IMR-90 (cell line): Measurements from ENCODE around the gene TMEM219. TPM values are rescaled to one million over a fixed set of nuclear protein-coding genes. Genes with fewer than 3 reads are reported as not detected.

ENCODE experiments used
- ATAC-seq: fragments of 200-7000 bp; cut with Tn5 transposase; 2 replicates; pipeline ENCODE4 v1.9.1; 2020; ENCODE audit warnings: low read depth, mild to moderate bottlenecking, moderate library complexity
- BruUV-seq: library from RNA; stranded (reverse); fragments of 400-500 nt; replicated peaks from 2 replicates; lab custom pipeline; 2021; lab: Mats Ljungman, UMichigan
- CTCF ChIA-PET: fragments of 300-600 bp; formaldehyde crosslinking; extraction: SDS; loops from one replicate; lab custom pipeline; 2021; ENCODE audit warnings: antibody characterized with exemption; lab: Yijun Ruan, JAX
- POLR2A ChIA-PET: fragments of 300-600 bp; sonication (Branson Sonifier 250); formaldehyde crosslinking; loops from one replicate; lab custom pipeline; 2022; ENCODE audit warnings: antibody characterized with exemption; ENCODE audit not compliant: unreplicated experiment; lab: Charles Lee
- DNase-seq: peaks from one replicate; pipeline ENCODE4 v3.0.0; 2013
- H2AFZ ChIP-seq: replicated peaks from 2 replicates; pipeline ENCODE3; 2013; ENCODE audit warnings: low read length, mild to moderate bottlenecking; ENCODE audit not compliant: poor library complexity
- H2AK5ac ChIP-seq: 2 replicates; pipeline ENCODE4 v1.6.1; 2013; ENCODE audit warnings: low read depth, low read length, inconsistent platforms
- H2AK9ac ChIP-seq: replicated peaks from 2 replicates; pipeline ENCODE3; 2013; ENCODE audit warnings: mild to moderate bottlenecking, low read depth, low read length, moderate library complexity; ENCODE audit not compliant: poor library complexity
- H2BK120ac ChIP-seq: 2 replicates; pipeline ENCODE4 v1.6.1; 2013; ENCODE audit warnings: low read depth, low read length, inconsistent platforms
- H2BK15ac ChIP-seq: 3 replicates; pipeline ENCODE4 v1.6.1; 2013; ENCODE audit warnings: low read depth, low read length, inconsistent platforms
- H2BK20ac ChIP-seq: 2 replicates; pipeline ENCODE4 v1.6.1; 2013; ENCODE audit warnings: low read depth, mild to moderate bottlenecking, inconsistent platforms, low read length, moderate library complexity
- H2BK5ac ChIP-seq: 2 replicates; pipeline ENCODE4 v1.6.1; 2013; ENCODE audit warnings: mild to moderate bottlenecking, low read depth, low read length, inconsistent platforms; ENCODE audit not compliant: poor library complexity, severe bottlenecking
- H3K14ac ChIP-seq: replicated peaks from 2 replicates; pipeline ENCODE4 v1.6.1; 2013; ENCODE audit warnings: low read depth, low read length, inconsistent platforms
- H3K18ac ChIP-seq: 2 replicates; pipeline ENCODE4 v1.6.1; 2013; ENCODE audit warnings: low read depth, low read length, control low read depth
- H3K23ac ChIP-seq: 2 replicates; pipeline ENCODE4 v1.6.1; 2013; ENCODE audit warnings: low read depth, low read length, inconsistent platforms
- H3K27ac ChIP-seq: 2 replicates; pipeline ENCODE4 v1.5.1; 2013; ENCODE audit warnings: mild to moderate bottlenecking, control low read depth, low read length; ENCODE audit not compliant: insufficient read depth
- H3K27me3 ChIP-seq: 2 replicates; pipeline ENCODE4 v1.6.1; 2013; ENCODE audit warnings: low read length; ENCODE audit not compliant: control insufficient read depth, insufficient read depth
- H3K36me3 ChIP-seq: 2 replicates; pipeline ENCODE4 v1.6.1; 2013; ENCODE audit warnings: low read length, mixed read lengths; ENCODE audit not compliant: control insufficient read depth, insufficient read depth
- H3K4ac ChIP-seq: 2 replicates; pipeline ENCODE4 v1.6.1; 2013; ENCODE audit warnings: low read depth, low read length, inconsistent platforms
- H3K4me1 ChIP-seq: 2 replicates; pipeline ENCODE4 v1.6.1; 2013; ENCODE audit warnings: low read length, mixed read lengths; ENCODE audit not compliant: control insufficient read depth, insufficient read depth
- H3K4me2 ChIP-seq: 2 replicates; pipeline ENCODE4 v1.6.1; 2013; ENCODE audit warnings: low read depth, mild to moderate bottlenecking, control low read depth, low read length, moderate library complexity
- H3K4me3 ChIP-seq: 2 replicates; pipeline ENCODE4 v1.5.1; 2013; ENCODE audit warnings: low read depth, mild to moderate bottlenecking, control low read depth, low read length, moderate library complexity; ENCODE audit not compliant: insufficient read depth
- H3K56ac ChIP-seq: 2 replicates; pipeline ENCODE4 v1.6.1; 2013; ENCODE audit warnings: low read length, inconsistent platforms; ENCODE audit not compliant: insufficient read depth; ENCODE audit errors: extremely low read depth
- H3K79me1 ChIP-seq, 2 experiments: 2 replicates each; pipeline ENCODE4 v1.6.1; 2013; ENCODE audit warnings: low read length in 2 of 2, inconsistent platforms in 1 of 2, low read depth in 1 of 2
- H3K9ac ChIP-seq: 2 replicates; pipeline ENCODE4 v1.6.1; 2013; ENCODE audit warnings: low read depth, low read length, control low read depth
- H3K9me1 ChIP-seq: 2 replicates; pipeline ENCODE4 v1.6.1; 2013; ENCODE audit warnings: low read length, inconsistent platforms; ENCODE audit not compliant: insufficient read depth
- H3K9me3 ChIP-seq: 2 replicates; pipeline ENCODE4 v1.6.1; 2013; ENCODE audit warnings: low read length; ENCODE audit not compliant: control insufficient read depth, insufficient read depth
- H4K20me1 ChIP-seq: 2 replicates; pipeline ENCODE4 v1.6.1; 2013; ENCODE audit warnings: low read length, inconsistent platforms; ENCODE audit not compliant: insufficient read depth
- H4K5ac ChIP-seq: 2 replicates; pipeline ENCODE4 v1.6.1; 2013; ENCODE audit warnings: mild to moderate bottlenecking, low read depth, low read length, control low read depth
- H4K8ac ChIP-seq, 2 experiments: 2 replicates each; pipeline ENCODE4 v1.6.1; 2013; ENCODE audit warnings: low read depth in 2 of 2, low read length in 2 of 2, control low read depth in 1 of 2, inconsistent platforms in 1 of 2
- H4K91ac ChIP-seq: 2 replicates; pipeline ENCODE4 v1.6.1; 2013; ENCODE audit warnings: low read depth, low read length, inconsistent platforms; ENCODE audit not compliant: insufficient read depth
- BHLHE40 ChIP-seq: fragments of 150-350 bp; IDR thresholded peaks from 2 replicates; pipeline ENCODE4 v1.6.1; 2016; ENCODE audit warnings: mild to moderate bottlenecking, low read depth, low read length
- CHD1 ChIP-seq: IDR thresholded peaks from 2 replicates; pipeline ENCODE4 v1.6.1; 2012; ENCODE audit warnings: low read depth, low read length, improper control_type of control experiment
- MAFK ChIP-seq: IDR thresholded peaks from 2 replicates; pipeline ENCODE4 v1.6.1; 2012; ENCODE audit warnings: low read depth, low read length, improper control_type of control experiment
- MAZ ChIP-seq: IDR thresholded peaks from 2 replicates; pipeline ENCODE4 v1.6.1; 2012; ENCODE audit warnings: low read depth, mild to moderate bottlenecking, low read length, improper control_type of control experiment, moderate library complexity, borderline replicate concordance
- MXI1 ChIP-seq: IDR thresholded peaks from 2 replicates; pipeline ENCODE4 v1.6.1; 2012; ENCODE audit warnings: low read depth, mild to moderate bottlenecking, low read length, moderate library complexity, borderline replicate concordance
- NFE2L2 ChIP-seq: fragments of 150-350 bp; IDR thresholded peaks from 2 replicates; pipeline ENCODE4 v1.6.1; 2016; ENCODE audit warnings: low read depth, mild to moderate bottlenecking, low read length
- POLR2A ChIP-seq: IDR thresholded peaks from 2 replicates; pipeline ENCODE4 v1.6.1; 2012; ENCODE audit warnings: mild to moderate bottlenecking, low read depth, low read length
- RFX5 ChIP-seq: IDR thresholded peaks from 2 replicates; pipeline ENCODE4 v1.8.0; 2012; ENCODE audit warnings: low read depth, mild to moderate bottlenecking, low read length, moderate library complexity
- WGBS, 2 experiments: methylation state at CpG; one replicate each; pipeline versions ENCODE4 v1.1.5 to v1.1.7; 2013; ENCODE audit warnings: missing lambda C conversion rate in 2 of 2; ENCODE audit not compliant: insufficient read length in 1 of 2; ENCODE audit errors: extremely low coverage in 2 of 2; 5-methylcytosine and 5-hydroxymethylcytosine counted together
- dilution Hi-C: fragments of 300-500 bp; cut with HindIII; formaldehyde crosslinking; loops from one replicate; pipeline ENCODE4 v1.14.3; 2018; ENCODE audit warnings: low sequenced_read_pairs; ENCODE audit not compliant: unreplicated experiment
- in situ Hi-C: fragments of 300-500 bp; cut with MboI; formaldehyde crosslinking; loops from 3 replicates; pipeline ENCODE4 v1.14.3; 2019; ENCODE audit warnings: low sequenced_read_pairs, inconsistent platforms, mixed read lengths
- intact Hi-C: fragments of 100-400 bp; cut with micrococcal nuclease; formaldehyde crosslinking; loops from 2 replicates; pipeline ENCODE4 v1.10.0; 2022
- polyA plus RNA-seq, 3 experiments: library from polyadenylated mRNA; depleted of rRNA; stranded (reverse); fragments of >200 nt; gene quantifications; 2 replicates each; pipeline ENCODE4 v1.2.3, GENCODE V29; 2012; ENCODE audit warnings: low replicate concordance in 1 of 3
- total RNA-seq: library from RNA; depleted of rRNA; stranded (reverse); fragments of >200 nt; gene quantifications from 2 replicates; pipeline ENCODE4 v1.2.3, GENCODE V29; 2012
- TF ChIP-seq, protein P1 (sequence below): fragments of 150-350 bp; IDR thresholded peaks from 2 replicates; pipeline ENCODE4 v1.6.1; 2017; ENCODE audit warnings: mild to moderate bottlenecking, antibody characterized with exemption, low read length, low read depth

TMEM219 gene
- total and polyA plus RNA-seq, 2 of the 4 experiments (the other 2 are of a cell fraction) = 47.0 to 95.3 TPM

- Histone ChIP-seq H3K56ac (no peak overlapping the region), H3K36me3 (peaks cover 17% of the 10 kb centered on the region), H4K5ac (no peak overlapping the region), H3K4me3 (no peak overlapping the region), H4K20me1 (peaks cover 6% of the 10 kb centered on the region; the same call in 1 of the 2 replicates), H3K4me1 (peaks cover 9% of the 10 kb centered on the region), H3K27me3 (no peaks in the 10 kb centered on the region), H4K8ac (no peak overlapping the region), H2BK120ac (no peak overlapping the region), H2AK9ac (no peak overlapping the region), H2BK15ac (no peak overlapping the region), H3K4ac (no peak overlapping the region), H2AFZ (no peak overlapping the region), H3K23ac (no peak overlapping the region), H3K9me3 (no peaks in the 10 kb centered on the region), H3K79me1 (peaks cover 24 to 40% of the 10 kb centered on the region in 2 experiments), H3K9ac (no peak overlapping the region), H3K27ac (no peak overlapping the region), H2BK5ac (no peak overlapping the region), H2BK20ac (no peak overlapping the region), H3K18ac (no peak overlapping the region), H3K4me2 (no peak overlapping the region), H2AK5ac (no peak overlapping the region), H3K14ac (no peak overlapping the region), H4K91ac (no peak overlapping the region), H3K9me1 (peaks cover 8% of the 10 kb centered on the region; the same call in 1 of the 2 replicates)
- TF ChIP-seq NFE2L2 = no peak
- no peak for TF ChIP-seq RFX5
- no peak for TF ChIP-seq POLR2A
- TF ChIP-seq, protein P1, sequence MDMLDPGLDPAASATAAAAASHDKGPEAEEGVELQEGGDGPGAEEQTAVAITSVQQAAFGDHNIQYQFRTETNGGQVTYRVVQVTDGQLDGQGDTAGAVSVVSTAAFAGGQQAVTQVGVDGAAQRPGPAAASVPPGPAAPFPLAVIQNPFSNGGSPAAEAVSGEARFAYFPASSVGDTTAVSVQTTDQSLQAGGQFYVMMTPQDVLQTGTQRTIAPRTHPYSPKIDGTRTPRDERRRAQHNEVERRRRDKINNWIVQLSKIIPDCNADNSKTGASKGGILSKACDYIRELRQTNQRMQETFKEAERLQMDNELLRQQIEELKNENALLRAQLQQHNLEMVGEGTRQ = no peak
- TF ChIP-seq CHD1 = no peak
- TF ChIP-seq MAFK = no peak
- TF ChIP-seq MXI1 = no peak
- no peak for TF ChIP-seq BHLHE40
- no peak for TF ChIP-seq MAZ
- intact Hi-C loops = no loop called here
- no peak for DNase-seq
- ChIA-PET POLR2A (no interaction called here), CTCF (no interaction called here)
- dilution Hi-C loops = no loop called here
- BruUV-seq = no TSS peak
- no CpG with 5 or more reads among the region's 2 CpGs for WGBS, 2 experiments
- in situ Hi-C loops = no loop called here
- ATAC-seq = no peak
These were observed 39.6 kb upstream of the TMEM219 start for GRCh38 chr16:29922326-29922725.
